Raji (cell line): ENCODE data around the gene PRM1.

Source experiments
- POLR2A ChIP-seq: IDR thresholded peaks from 2 replicates; pipeline ENCODE4 v1.6.1; 2011; ENCODE audit warnings: low read depth, low read length, control low read depth; ENCODE audit not compliant: insufficient read depth

The PRM1 gene

DNA sequence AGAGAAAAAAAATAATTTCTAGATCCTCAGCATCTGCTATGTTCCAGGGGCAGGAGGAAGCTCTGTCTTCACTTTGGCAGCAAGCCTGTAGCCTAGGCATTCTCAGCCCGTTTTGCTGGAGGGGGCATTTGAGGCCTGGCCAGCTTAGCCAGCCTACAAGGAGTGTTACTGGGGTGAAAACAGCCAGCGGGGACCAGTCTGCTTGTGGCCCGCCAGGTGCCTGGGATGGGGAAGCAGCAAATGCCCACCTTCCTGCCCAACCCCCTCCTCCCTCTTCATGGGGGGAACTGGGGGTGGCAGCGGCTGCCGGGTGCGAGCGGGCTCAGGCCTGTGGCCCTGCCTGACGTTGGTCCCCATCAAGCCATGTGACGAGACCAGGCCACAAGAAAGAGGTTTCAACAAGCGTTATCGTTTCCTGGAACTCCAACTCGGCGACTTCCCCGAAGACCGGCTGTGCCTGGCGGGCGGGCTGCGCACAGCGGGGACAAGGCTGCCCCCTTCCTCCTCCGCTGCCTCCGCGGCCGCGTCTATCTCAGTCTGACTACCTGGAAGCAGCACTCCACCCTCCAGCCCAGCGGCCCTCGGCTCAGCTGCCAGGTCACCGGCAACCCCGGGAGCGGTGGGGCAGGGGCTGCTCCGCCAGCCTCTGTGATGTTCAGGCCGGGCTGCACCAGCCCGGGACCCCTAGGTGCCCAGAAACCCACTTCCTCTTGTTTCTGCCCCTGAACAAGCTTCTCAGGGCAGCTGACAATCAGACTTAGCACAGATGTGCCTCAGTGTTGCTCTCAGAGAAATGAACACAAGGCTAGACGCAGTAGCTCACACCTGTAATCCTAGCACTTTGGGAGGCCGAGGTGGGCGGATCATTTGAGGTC lies 48.0 kb downstream of the PRM1 start:
- TF ChIP-seq POLR2A = no peak

DNA sequence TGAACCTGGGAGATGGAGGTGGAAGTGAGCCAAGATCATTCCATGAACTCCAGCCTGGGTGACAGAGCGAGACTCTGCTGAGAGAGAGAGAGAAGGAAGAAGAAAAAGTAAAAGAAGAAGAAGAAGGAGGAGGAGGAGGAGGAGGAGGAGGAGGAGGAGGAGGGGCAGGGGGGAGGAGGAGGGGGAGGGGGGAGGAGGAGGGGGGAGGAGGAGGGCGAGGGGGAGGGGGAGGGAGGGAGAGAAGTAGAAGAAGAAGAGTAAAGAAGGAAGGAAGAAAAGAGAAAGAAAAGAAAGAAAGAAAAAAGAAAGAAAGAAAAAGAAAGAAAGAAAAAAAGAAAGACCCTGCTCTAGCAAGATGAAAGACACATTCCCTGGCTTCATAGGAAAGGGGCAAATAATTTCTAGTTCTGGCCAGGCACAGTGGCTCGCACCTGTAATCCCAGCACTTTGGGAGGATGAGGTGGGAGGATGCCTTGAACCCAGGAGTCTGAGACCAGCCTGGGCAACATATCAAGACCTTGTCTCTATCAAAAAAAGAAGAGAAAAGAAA lies 48.8 kb downstream of the PRM1 start:
- no peak for TF ChIP-seq POLR2A

DNA sequence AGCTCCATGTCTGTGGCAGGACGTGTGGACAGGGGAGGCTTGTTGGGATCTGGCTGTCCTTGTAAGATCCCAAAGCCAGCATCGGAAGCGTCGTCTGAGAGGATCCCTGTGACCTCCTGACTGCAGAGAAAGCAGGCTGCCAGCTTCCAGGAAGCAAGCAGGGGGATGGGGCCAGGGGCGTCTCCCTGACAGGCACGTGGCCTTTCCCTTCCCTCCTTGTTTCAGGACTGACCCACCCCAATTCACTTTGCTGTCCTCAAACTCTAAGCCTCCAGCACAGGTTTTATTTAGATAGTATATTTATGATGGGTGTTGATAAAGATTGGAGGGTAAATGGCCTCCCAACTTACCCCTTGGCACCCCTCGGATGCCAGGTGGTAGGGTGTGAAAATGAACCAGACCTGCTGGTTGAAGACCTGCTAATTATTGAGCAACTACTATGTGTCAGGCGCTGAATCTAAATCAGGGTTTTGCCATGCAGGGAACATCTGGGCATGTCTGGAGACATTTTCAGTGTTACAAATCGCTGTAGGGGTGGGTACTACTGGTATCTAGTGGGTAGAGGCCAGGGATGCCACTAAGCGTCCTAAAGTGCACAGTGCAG lies 49.7 kb downstream of the PRM1 start:
- TF ChIP-seq POLR2A = no peak
